HCT116 (cell line): ENCODE results near the gene CTBP1. TPM values are rescaled to one million over a fixed set of nuclear protein-coding genes. Genes with fewer than 3 reads are reported as not detected.
A peak's percentile ranks its signal among the peaks of the same experiment; 100 is the strongest.

ENCODE experiments used
- ATAC-seq: fragments of 200-7000 bp; cut with Tn5 transposase; 2 replicates; pipeline ENCODE4 v1.9.1; 2020; ENCODE audit warnings: mild to moderate bottlenecking, moderate library complexity
- BruUV-seq: library from RNA; stranded (reverse); fragments of 400-500 nt; replicated peaks from 2 replicates; lab custom pipeline; 2021; lab: Mats Ljungman, UMichigan
- CTCF ChIA-PET: fragments of 300-600 bp; sonication (Branson Sonifier 250); formaldehyde crosslinking; loops from one replicate; lab custom pipeline; 2021; ENCODE audit warnings: antibody characterized with exemption; lab: Charles Lee
- POLR2A ChIA-PET: fragments of 300-600, 350-600 bp; sonication (Branson Sonifier 250); formaldehyde crosslinking; loops from one replicate; lab custom pipeline; 2021; ENCODE audit warnings: antibody characterized with exemption; lab: Charles Lee
- RAD21 ChIA-PET, 2 experiments: fragments of 300-600 bp; sonication (Branson Sonifier 250); formaldehyde crosslinking; loops; one replicate each; lab custom pipeline; 2023; ENCODE audit warnings: low total read pairs in 2 of 2; ENCODE audit not compliant: uncharacterized antibody in 2 of 2, unreplicated experiment in 2 of 2, low non-redundant PET in 1 of 2; lab: Charles Lee
- DNase-seq: peaks from one replicate; pipeline ENCODE4 v3.0.0-alpha.2; 2010; ENCODE audit warnings: low read depth, low spot score
- H2AFZ ChIP-seq: fragments of 200-600 bp; shearing (Covaris generic), sonication (generic); 2 replicates; pipeline ENCODE4 v1.6.1; 2017; ENCODE audit warnings: low read depth, mixed run types, mixed read lengths, antibody characterized with exemption, low read length; ENCODE audit not compliant: poor library complexity, severe bottlenecking
- H3K27ac ChIP-seq: 2 replicates; pipeline ENCODE4 v1.5.1; 2012; ENCODE audit warnings: low read depth, low read length
- H3K27me3 ChIP-seq: fragments of 200-600 bp; sonication (generic); 2 replicates; pipeline ENCODE4 v1.6.1; 2016; ENCODE audit warnings: mixed run types, low read length, mixed read lengths; ENCODE audit not compliant: insufficient read depth
- H3K36me3 ChIP-seq, 2 experiments: fragments of 200-500 bp in 1 of 2; fragments of 200-600 bp in 1 of 2; sonication (Bioruptor generic) in 1 of 2; sonication (generic) in 1 of 2; 2 replicates each; pipeline versions ENCODE4 v1.5.1 to v1.6.1; 2014 to 2016; ENCODE audit warnings: low read length in 2 of 2, inconsistent platforms in 1 of 2, mixed read lengths in 1 of 2, mixed run types in 1 of 2; ENCODE audit not compliant: insufficient read depth in 2 of 2, control insufficient read depth in 1 of 2
- H3K4me1 ChIP-seq, 2 experiments: fragments of 200-600 bp in 1 of 2; sonication (generic) in 1 of 2; 2 replicates each; pipeline versions ENCODE4 v1.5.1 to v1.6.1; 2012 to 2017; ENCODE audit warnings: low read length in 2 of 2, inconsistent platforms in 1 of 2, mild to moderate bottlenecking in 1 of 2, mixed read lengths in 1 of 2, mixed run types in 1 of 2, moderate library complexity in 1 of 2; ENCODE audit not compliant: insufficient read depth in 2 of 2, control insufficient read depth in 1 of 2
- H3K4me2 ChIP-seq: fragments of 200-600 bp; sonication (generic); 2 replicates; pipeline ENCODE4 v1.6.1; 2017; ENCODE audit warnings: mixed run types, low read length, mixed read lengths
- H3K4me3 ChIP-seq, 2 experiments: fragments of 200-600 bp in 1 of 2; sonication (generic) in 1 of 2; replicated peaks in 1 of 2; 2 replicates each; pipeline ENCODE4 v1.5.1; 2011 to 2016; ENCODE audit warnings: low read length in 2 of 2, control low read depth in 1 of 2, low read depth in 1 of 2, mild to moderate bottlenecking in 1 of 2, mixed read lengths in 1 of 2, mixed run types in 1 of 2
- H3K79me2 ChIP-seq: fragments of 200-600 bp; sonication (generic); 2 replicates; pipeline ENCODE4 v1.6.1; 2017; ENCODE audit warnings: mild to moderate bottlenecking, mixed run types, low read length, moderate library complexity, mixed read lengths; ENCODE audit not compliant: insufficient read depth
- H3K9ac ChIP-seq: fragments of 200-600 bp; sonication (generic); 2 replicates; pipeline ENCODE4 v1.6.1; 2016; ENCODE audit warnings: low read length, mixed read lengths
- H3K9me2 ChIP-seq: fragments of 200-600 bp; sonication (generic), shearing (Covaris generic); 2 replicates; pipeline ENCODE4 v1.6.1; 2017; ENCODE audit warnings: mixed run types, mild to moderate bottlenecking, moderate library complexity; ENCODE audit not compliant: insufficient read depth
- H3K9me3 ChIP-seq, 2 experiments: fragments of 200-500 bp in 1 of 2; fragments of 200-600 bp in 1 of 2; sonication (Bioruptor generic) in 1 of 2; sonication (generic) in 1 of 2; 2 replicates each; pipeline ENCODE4 v1.6.1; 2014 to 2017; ENCODE audit warnings: low read length in 2 of 2, mixed read lengths in 2 of 2, inconsistent platforms in 1 of 2, low read depth in 1 of 2, mild to moderate bottlenecking in 1 of 2, mixed run types in 1 of 2, moderate library complexity in 1 of 2; ENCODE audit not compliant: control insufficient read depth in 1 of 2, insufficient read depth in 1 of 2
- H4K20me1 ChIP-seq: fragments of 200-600 bp; sonication (generic), shearing (Covaris generic); 2 replicates; pipeline ENCODE4 v1.6.1; 2017; ENCODE audit warnings: mixed run types, mild to moderate bottlenecking, moderate library complexity; ENCODE audit not compliant: insufficient read depth
- CBX3 ChIP-seq: IDR thresholded peaks from 2 replicates; pipeline ENCODE4 v1.6.1; 2012; ENCODE audit warnings: low read depth
- CEBPB ChIP-seq: IDR thresholded peaks from 2 replicates; pipeline ENCODE4 v1.6.1; 2012; ENCODE audit warnings: low read depth
- EGR1 ChIP-seq: IDR thresholded peaks from 2 replicates; pipeline ENCODE4 v1.6.1; 2012; ENCODE audit warnings: low read depth
- ELF1 ChIP-seq: IDR thresholded peaks from 2 replicates; pipeline ENCODE4 v1.6.1; 2012; ENCODE audit warnings: low read depth, borderline replicate concordance
- FOSL1 ChIP-seq: IDR thresholded peaks from 2 replicates; pipeline ENCODE4 v1.6.1; 2012; ENCODE audit warnings: low read depth
- POLR2A ChIP-seq: IDR thresholded peaks from 2 replicates; pipeline ENCODE4 v1.7.0; 2011; ENCODE audit warnings: borderline replicate concordance; ENCODE audit not compliant: insufficient read depth, insufficient read length; ENCODE audit errors: extremely low read depth
- RAD21 ChIP-seq: IDR thresholded peaks from 2 replicates; pipeline ENCODE4 v1.6.1; 2012; ENCODE audit warnings: low read depth, mild to moderate bottlenecking
- SIN3A ChIP-seq: IDR thresholded peaks from 2 replicates; pipeline ENCODE4 v1.6.1; 2012; ENCODE audit warnings: low read depth
- SP1 ChIP-seq: IDR thresholded peaks from 2 replicates; pipeline ENCODE4 v1.6.1; 2012; ENCODE audit warnings: low read depth
- TCF7L2 ChIP-seq: IDR thresholded peaks from 2 replicates; pipeline ENCODE4 v1.7.0; 2011; ENCODE audit warnings: borderline replicate concordance, inconsistent platforms; ENCODE audit not compliant: insufficient read depth, insufficient read length; ENCODE audit errors: extremely low read depth
- ZFX ChIP-seq: fragments of 450-650 bp; IDR thresholded peaks from 2 replicates; pipeline ENCODE4 v1.6.1; 2017
- ZNF274 ChIP-seq: fragments of 200-500 bp; sonication (Bioruptor generic); IDR thresholded peaks from 2 replicates; pipeline ENCODE4 v1.6.1; 2014; ENCODE audit warnings: mild to moderate bottlenecking, low read depth, low read length, inconsistent platforms
- intact Hi-C: fragments of 100-400 bp; cut with micrococcal nuclease; formaldehyde crosslinking; loops from 2 replicates; pipeline ENCODE4 v1.10.0; 2022
- total RNA-seq: library from RNA; stranded (reverse); gene quantifications from one replicate; pipeline ENCODE4 v1.2.1, GENCODE V29; 2021; ENCODE audit not compliant: unreplicated experiment
- TF ChIP-seq, protein P1 (sequence below), 3 experiments: fragments of 200-600 bp in 1 of 3; sonication (generic) in 1 of 3; IDR thresholded peaks in 2 of 3; conservative IDR thresholded peaks in 1 of 3; 2 replicates each; pipeline ENCODE4 v1.5.1; 2012 to 2017; ENCODE audit warnings: low read depth in 2 of 3, low read length in 2 of 3, antibody characterized with exemption in 1 of 3, borderline replicate concordance in 1 of 3, control low read depth in 1 of 3, mild to moderate bottlenecking in 1 of 3, mixed read lengths in 1 of 3, mixed run types in 1 of 3, moderate library complexity in 1 of 3; ENCODE audit not compliant: insufficient read depth in 1 of 3
- TF ChIP-seq, protein P2 (sequence below): IDR thresholded peaks from 2 replicates; pipeline ENCODE4 v1.6.1; 2011; ENCODE audit warnings: mild to moderate bottlenecking, low read length, moderate library complexity; ENCODE audit not compliant: insufficient replicate concordance; ENCODE audit errors: extremely low read depth

CTBP1 gene
- total RNA-seq, 1 experiment from 2014 or later, result 175 TPM

DNA sequence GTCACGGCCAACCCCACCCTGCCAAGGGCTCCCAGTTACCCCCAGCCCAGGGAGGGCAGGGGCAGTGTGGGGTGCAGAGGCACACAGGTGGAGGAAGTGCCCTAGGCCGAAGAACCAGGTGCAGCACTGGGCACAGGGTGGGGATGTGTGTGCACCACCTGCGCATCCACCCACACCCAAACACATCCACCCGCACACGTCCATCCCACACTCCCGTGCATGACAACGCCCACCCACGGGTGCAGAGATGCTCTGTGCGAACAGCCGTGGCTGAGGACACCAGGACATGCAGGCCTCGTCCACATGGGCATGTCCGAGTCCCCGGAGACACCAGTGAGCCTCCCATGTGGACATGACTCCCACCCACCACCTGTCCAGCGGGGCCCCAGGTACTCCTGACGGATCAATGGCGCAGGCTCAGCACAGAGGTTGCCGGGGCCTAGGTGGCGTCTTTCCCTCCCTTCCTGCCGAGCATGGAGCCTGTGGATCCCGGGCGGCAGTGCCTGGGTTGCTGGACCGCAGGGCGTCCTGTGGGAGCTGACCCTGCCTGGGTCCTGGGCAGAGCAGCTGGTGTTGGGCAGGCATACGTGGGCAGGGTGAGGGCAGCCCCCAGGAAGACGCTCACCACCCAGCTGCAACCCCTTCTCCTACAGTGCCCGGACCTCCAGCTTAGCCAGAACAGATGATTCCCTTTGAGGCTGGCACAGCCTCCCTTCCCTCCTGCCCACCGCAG lies 19.6 kb downstream of the CTBP1 start:
- DNase-seq (no peak), ATAC-seq (peak; percentile 12; the same call in 1 of the 2 replicates)
- ChIA-PET RAD21 (no interaction called here), POLR2A (no interaction called here), CTCF (no interaction called here)
- intact Hi-C loops, result no loop called here
- no peaks in the 10 kb centered on the region for H3K4me1 ChIP-seq
- H3K4me2 ChIP-seq, result no peak overlapping the region
- H3K9me2 ChIP-seq, result no peaks in the 10 kb centered on the region
- H3K36me3 ChIP-seq, result peaks cover 19 to 31% of the 10 kb centered on the region in 2 experiments
- H3K9ac ChIP-seq, result no peak overlapping the region
- no peak for TF ChIP-seq ZFX
- no peak for TF ChIP-seq EGR1
- no peak for TF ChIP-seq CBX3
- TF ChIP-seq RAD21, result no peak
- TF ChIP-seq ELF1, result no peak
- no peak for TF ChIP-seq POLR2A
- TF ChIP-seq CEBPB, result no peak
- no peak for TF ChIP-seq SP1
- TF ChIP-seq SIN3A, result no peak
- no peak for TF ChIP-seq FOSL1
- no peak for TF ChIP-seq TCF7L2
- TF ChIP-seq ZNF274, result no peak
- TF ChIP-seq, protein P1, sequence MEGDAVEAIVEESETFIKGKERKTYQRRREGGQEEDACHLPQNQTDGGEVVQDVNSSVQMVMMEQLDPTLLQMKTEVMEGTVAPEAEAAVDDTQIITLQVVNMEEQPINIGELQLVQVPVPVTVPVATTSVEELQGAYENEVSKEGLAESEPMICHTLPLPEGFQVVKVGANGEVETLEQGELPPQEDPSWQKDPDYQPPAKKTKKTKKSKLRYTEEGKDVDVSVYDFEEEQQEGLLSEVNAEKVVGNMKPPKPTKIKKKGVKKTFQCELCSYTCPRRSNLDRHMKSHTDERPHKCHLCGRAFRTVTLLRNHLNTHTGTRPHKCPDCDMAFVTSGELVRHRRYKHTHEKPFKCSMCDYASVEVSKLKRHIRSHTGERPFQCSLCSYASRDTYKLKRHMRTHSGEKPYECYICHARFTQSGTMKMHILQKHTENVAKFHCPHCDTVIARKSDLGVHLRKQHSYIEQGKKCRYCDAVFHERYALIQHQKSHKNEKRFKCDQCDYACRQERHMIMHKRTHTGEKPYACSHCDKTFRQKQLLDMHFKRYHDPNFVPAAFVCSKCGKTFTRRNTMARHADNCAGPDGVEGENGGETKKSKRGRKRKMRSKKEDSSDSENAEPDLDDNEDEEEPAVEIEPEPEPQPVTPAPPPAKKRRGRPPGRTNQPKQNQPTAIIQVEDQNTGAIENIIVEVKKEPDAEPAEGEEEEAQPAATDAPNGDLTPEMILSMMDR (IDR thresholded peaks at IDR 0.05 in 2 of 3, conservative IDR thresholded peaks at IDR 0.05 in 1 of 3; ENCODE audit: borderline replicate concordance in 1 of 3, insufficient read depth in 1 of 3, low read depth in 2 of 3, low read length in 2 of 3), result no peak
- TF ChIP-seq, protein P2, sequence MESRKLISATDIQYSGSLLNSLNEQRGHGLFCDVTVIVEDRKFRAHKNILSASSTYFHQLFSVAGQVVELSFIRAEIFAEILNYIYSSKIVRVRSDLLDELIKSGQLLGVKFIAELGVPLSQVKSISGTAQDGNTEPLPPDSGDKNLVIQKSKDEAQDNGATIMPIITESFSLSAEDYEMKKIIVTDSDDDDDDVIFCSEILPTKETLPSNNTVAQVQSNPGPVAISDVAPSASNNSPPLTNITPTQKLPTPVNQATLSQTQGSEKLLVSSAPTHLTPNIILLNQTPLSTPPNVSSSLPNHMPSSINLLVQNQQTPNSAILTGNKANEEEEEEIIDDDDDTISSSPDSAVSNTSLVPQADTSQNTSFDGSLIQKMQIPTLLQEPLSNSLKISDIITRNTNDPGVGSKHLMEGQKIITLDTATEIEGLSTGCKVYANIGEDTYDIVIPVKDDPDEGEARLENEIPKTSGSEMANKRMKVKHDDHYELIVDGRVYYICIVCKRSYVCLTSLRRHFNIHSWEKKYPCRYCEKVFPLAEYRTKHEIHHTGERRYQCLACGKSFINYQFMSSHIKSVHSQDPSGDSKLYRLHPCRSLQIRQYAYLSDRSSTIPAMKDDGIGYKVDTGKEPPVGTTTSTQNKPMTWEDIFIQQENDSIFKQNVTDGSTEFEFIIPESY, result no peak
- H3K79me2 ChIP-seq, result no peaks in the 10 kb centered on the region; the same call in 1 of the 2 replicates
- no peaks in the 10 kb centered on the region for H4K20me1 ChIP-seq
- no peak overlapping the region for H3K27ac ChIP-seq
- no peak overlapping the region for H3K4me3 ChIP-seq
- no peaks in the 10 kb centered on the region for H3K9me3 ChIP-seq
- no peaks in the 10 kb centered on the region for H3K27me3 ChIP-seq
- no peak overlapping the region for H2AFZ ChIP-seq
- no TSS peak for BruUV-seq
